Measurements from ENCODE around the gene MLKL.
"Not testable (repeated sequence)": the region's sequence is repeated elsewhere in the genome, so short reads cannot be mapped to it uniquely, and the experiment has no call there.

The MLKL gene

GRCh38 chr16:74695450-74696422 lies 4.9 kb downstream of the MLKL start:
- DNase-seq = peak; percentile 90

- peak; percentile 21 for DNase-seq
Observed at GRCh38 chr16:74691093-74691855, 9.4 kb downstream of the MLKL start.

GRCh38 chr16:74682556-74682955 lies 18.1 kb downstream of the MLKL start:
- no peak for DNase-seq

- no peak for DNase-seq
Observed at GRCh38 chr16:74680681-74681080, 20.0 kb downstream of the MLKL start.

GRCh38 chr16:74679983-74680382 lies 20.7 kb downstream of the MLKL start:
- DNase-seq = no peak

- no peak for DNase-seq
Observed at GRCh38 chr16:74677868-74678267, 22.8 kb downstream of the MLKL start.

- no peak for DNase-seq
Observed at GRCh38 chr16:74673876-74674275, 26.8 kb downstream of the MLKL start.

- not testable (repeated sequence) for DNase-seq
Observed at GRCh38 chr16:74668877-74669276, 31.8 kb downstream of the MLKL start.

- peak; percentile 28 for DNase-seq
Observed at GRCh38 chr16:74667255-74667700, 33.4 kb downstream of the MLKL start.

GRCh38 chr16:74666425-74667254 lies 34.0 kb downstream of the MLKL start, which contains the start of gene RFWD3:
Gene RFWD3 (minus strand): TSS chr16:74666877. CDS start chr16:74661449, 5,428 bp downstream.
- peak; percentile 98 for DNase-seq

GRCh38 chr16:74666010-74666421 lies 34.6 kb downstream of the MLKL start:
- no peak for DNase-seq

GRCh38 chr16:74661064-74661463 lies 39.6 kb downstream of the MLKL start:
- DNase-seq = no peak

- DNase-seq = no peak
Observed at GRCh38 chr16:74660383-74660782, 40.3 kb downstream of the MLKL start.

- no peak for DNase-seq
Observed at GRCh38 chr16:74659041-74659440, 41.6 kb downstream of the MLKL start.

- DNase-seq = peak; percentile 19
Observed at GRCh38 chr16:74657870-74658642, 42.6 kb downstream of the MLKL start.

GRCh38 chr16:74654536-74655050 lies 46.1 kb downstream of the MLKL start:
- no peak for DNase-seq

- not testable (repeated sequence) for DNase-seq
Observed at GRCh38 chr16:74652883-74653282, 47.8 kb downstream of the MLKL start.

- no peak for DNase-seq
Observed at GRCh38 chr16:74652249-74652648, 48.4 kb downstream of the MLKL start.

GRCh38 chr16:74651841-74652240 lies 48.8 kb downstream of the MLKL start:
- DNase-seq = no peak

- DNase-seq = no peak
Observed at GRCh38 chr16:74650966-74651567, 49.6 kb downstream of the MLKL start.

GRCh38 chr16:74649839-74650504 lies 50.7 kb downstream of the MLKL start:
- no peak for DNase-seq

All from MV-4-11 (cell line).